Epithelial cell of proximal tubule (primary cell): ENCODE measurements around the gene SCNN1B. TPM values are rescaled to one million over a fixed set of nuclear protein-coding genes. Genes with fewer than 3 reads are reported as not detected.

Experiments used
- DNase-seq: peaks from one replicate; pipeline ENCODE4 v3.0.0-alpha.2; 2011; ENCODE audit warnings: low read depth
- H3K4me3 ChIP-seq: 2 replicates; pipeline ENCODE4 v1.5.1; 2011; ENCODE audit warnings: low read depth, mild to moderate bottlenecking, low read length
- total RNA-seq: library from RNA; depleted of rRNA; stranded (reverse); fragments of >200 nt; gene quantifications from 2 replicates; pipeline ENCODE4 v1.2.3, GENCODE V29; 2015
- TF ChIP-seq, protein P1 (sequence below): conservative IDR thresholded peaks from 2 replicates; pipeline ENCODE4 v1.5.1; 2012; ENCODE audit warnings: low read depth, mild to moderate bottlenecking, low read length

SCNN1B gene
- total RNA-seq, 1 donor from 2014 or later: 0.17 TPM

DNA sequence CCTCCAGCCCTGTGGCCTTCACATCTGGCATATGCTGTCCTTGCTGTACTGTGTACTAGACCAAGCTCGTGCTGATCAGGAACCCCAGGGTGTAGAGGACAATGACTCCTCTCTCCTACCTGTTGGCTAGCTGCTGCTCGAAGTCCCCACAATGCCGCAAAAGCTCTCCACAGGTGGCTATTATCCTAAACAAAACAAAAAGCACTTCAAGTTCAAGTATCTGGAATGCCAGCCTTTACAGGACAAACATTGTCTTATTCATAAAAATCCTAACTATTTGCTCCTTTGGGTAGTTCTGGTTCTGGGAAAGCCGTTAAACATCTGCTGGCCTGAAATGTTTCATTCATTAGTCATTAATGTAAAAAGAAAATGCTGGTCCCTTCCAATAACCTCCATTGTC, 108.1 kb downstream of the SCNN1B start:
- H3K4me3 ChIP-seq: no peak overlapping the region
- TF ChIP-seq, protein P1, sequence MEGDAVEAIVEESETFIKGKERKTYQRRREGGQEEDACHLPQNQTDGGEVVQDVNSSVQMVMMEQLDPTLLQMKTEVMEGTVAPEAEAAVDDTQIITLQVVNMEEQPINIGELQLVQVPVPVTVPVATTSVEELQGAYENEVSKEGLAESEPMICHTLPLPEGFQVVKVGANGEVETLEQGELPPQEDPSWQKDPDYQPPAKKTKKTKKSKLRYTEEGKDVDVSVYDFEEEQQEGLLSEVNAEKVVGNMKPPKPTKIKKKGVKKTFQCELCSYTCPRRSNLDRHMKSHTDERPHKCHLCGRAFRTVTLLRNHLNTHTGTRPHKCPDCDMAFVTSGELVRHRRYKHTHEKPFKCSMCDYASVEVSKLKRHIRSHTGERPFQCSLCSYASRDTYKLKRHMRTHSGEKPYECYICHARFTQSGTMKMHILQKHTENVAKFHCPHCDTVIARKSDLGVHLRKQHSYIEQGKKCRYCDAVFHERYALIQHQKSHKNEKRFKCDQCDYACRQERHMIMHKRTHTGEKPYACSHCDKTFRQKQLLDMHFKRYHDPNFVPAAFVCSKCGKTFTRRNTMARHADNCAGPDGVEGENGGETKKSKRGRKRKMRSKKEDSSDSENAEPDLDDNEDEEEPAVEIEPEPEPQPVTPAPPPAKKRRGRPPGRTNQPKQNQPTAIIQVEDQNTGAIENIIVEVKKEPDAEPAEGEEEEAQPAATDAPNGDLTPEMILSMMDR: no peak
- DNase-seq: no peak

DNA sequence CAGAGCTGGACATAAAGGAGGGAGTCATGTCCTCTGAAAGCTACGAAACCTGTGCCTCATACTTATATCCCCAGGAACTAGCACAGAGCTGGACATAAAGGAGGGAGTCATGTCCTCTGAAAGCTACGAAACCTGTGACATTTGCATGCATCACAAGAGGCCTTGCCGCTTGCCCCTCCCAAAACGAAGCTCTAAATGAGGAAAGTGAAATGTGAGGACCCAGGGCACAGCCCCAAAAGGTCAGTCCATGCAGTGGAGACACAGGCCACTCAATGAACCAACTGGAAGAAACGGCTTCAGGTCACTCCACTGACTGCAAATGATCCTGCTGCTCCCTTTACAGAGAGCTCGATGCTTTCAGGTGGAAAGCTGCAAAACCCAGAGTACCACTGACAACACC, 112.6 kb downstream of the SCNN1B start:
- TF ChIP-seq, protein P1: no peak
- no peak for DNase-seq
- no peak overlapping the region for H3K4me3 ChIP-seq

DNA sequence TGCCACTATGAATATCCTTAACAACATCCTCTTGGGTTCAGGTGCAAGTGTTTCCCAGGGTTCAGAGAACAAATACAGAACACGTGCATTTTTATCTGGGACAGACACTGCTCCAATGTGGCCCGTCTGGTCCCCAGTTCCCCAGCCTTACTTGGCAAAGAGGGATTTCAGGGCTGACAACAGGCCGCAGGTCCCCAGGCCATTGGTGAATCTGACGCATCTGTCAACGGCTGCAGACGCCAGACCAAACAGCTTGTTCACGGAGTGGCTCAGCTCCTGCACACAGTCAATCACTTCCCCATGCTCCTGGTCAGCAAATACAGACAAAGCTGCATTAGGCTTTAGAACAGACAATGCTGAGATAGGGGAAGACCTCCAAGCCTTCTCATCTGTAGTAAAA, 114.7 kb downstream of the SCNN1B start:
- TF ChIP-seq, protein P1: no peak
- no peak for DNase-seq

DNA sequence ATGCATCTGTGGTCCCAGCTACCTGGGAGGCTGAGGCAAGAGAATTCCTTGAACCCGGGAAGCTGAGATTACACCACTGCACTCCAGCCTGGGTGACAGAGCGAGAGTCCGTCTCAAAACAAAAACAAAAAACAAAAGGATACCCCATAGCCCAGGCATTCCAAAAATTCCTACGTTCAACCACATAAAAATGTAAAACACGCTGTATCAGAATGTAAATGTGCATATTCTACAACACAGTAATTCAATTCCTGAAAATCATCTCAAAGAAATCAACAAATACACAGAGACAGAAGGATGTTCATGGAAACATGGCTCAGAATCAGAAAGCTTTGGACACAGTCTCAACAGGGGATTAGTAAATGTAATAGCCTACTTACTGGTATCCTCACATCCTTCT, 117.9 kb downstream of the SCNN1B start:
- no peak overlapping the region for H3K4me3 ChIP-seq
- TF ChIP-seq, protein P1: no peak
- no peak for DNase-seq

More for the DNA sequence above, 114.7 kb downstream of the SCNN1B start:
- H3K4me3 ChIP-seq: no peak overlapping the region

DNA sequence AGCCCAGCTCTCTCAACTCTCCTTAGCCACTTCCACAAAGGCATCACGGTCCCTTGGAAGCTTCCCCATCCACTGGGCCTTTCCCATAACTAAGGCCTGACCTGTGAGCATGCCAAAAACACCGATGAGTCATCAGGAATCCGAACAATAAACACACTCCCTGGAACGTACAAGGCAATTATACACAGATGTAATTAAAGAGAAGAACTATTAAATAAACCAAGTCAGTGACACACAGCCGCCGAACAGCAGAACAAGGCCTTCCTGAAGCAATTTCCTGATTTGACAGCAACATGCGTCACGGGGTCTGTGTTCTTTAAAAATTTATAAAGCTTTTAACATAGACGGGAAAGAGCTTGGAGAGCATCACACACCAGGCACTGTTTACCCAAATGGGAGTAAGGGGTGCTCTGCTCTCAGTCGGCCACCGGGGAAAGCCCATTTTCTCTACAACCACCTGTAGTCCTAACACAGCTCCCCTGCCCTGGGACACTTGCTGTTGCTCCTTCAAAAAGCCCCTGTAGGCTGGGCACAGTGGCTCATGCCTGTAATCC, 121.5 kb downstream of the SCNN1B start:
- TF ChIP-seq, protein P1: no peak
- DNase-seq: peak; percentile 82
- no peak overlapping the region for H3K4me3 ChIP-seq

DNA sequence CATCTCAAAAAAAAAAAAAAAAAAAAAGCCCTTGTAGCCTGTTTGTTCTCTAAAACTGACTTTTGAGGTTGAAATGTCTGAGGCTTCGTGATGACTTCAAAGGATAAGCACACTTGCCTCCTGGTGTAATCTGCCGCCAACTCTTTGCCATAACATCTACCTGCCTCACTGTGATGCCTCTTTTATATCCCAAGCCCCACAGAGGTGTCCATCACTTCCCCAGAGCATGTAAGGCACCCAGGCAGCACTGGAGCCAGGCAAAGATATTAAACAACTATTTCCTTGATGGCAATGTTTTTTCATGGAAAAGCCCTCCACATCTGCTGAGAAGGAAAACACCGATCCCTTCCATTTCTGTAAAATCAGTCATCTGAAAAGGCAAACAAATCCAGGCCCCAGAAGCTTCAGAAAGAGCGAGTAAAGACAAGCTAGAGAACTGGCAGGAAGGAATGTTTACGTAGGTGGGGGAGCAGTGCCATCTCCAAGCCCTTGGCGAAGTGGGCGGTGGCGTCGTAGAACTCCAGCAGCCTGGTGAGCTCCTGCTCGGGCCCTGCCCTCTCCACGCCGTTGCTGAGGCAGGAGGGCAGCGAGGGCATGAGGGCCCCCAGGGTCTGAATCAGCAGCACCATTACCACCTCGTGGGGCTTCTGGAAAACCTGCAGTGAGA, 122.3 kb downstream of the SCNN1B start:
- TF ChIP-seq, protein P1: no peak
- no peak overlapping the region for H3K4me3 ChIP-seq
- DNase-seq: no peak

DNA sequence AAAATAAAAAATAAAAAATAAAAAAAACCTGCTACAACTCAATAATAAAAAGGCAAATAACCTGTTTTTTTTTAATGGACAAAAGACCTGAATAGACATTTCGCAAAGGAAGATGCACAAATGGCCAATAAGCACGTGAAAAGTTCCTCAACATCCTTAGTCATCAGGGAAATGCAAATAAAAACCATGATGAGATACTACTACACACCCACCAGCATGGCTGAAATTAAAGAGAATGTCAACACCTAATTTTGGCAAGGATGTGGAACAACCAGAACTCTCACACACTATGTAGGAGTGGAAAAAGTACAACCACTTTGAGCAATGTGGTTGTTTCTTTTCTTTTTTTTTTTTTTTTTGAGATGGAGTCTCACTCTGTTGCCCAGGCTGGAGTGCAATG, 126.2 kb downstream of the SCNN1B start:
- TF ChIP-seq, protein P1: no peak
- no peak overlapping the region for H3K4me3 ChIP-seq
- DNase-seq: no peak
